ENCODE results near the gene ECI1.

GRCh38 chr16:2297506-2297860, 46.1 kb upstream of the ECI1 start:
- no peak for TF ChIP-seq CTCF (conservative IDR thresholded peaks at IDR 0.05)
- TF ChIP-seq ZFX (IDR thresholded peaks at IDR 0.05), result no peak
